GM06990 (cell line): ENCODE results near the gene TC2N.

Experiments used
- DNase-seq: peaks from one replicate; pipeline ENCODE4 v3.0.0-alpha.2; 2011; ENCODE audit not compliant: insufficient read length; ENCODE audit errors: extremely low read depth
- H3K27me3 ChIP-seq: replicated peaks from 2 replicates; pipeline ENCODE4 v1.6.0; 2011; ENCODE audit warnings: low read length; ENCODE audit not compliant: control insufficient read depth, insufficient read depth
- H3K36me3 ChIP-seq: 2 replicates; pipeline ENCODE4 v1.5.1; 2011; ENCODE audit warnings: low read length; ENCODE audit not compliant: control insufficient read depth, insufficient read depth
- H3K4me3 ChIP-seq: replicated peaks from 2 replicates; pipeline ENCODE4 v1.5.1; 2011; ENCODE audit warnings: low read depth, mild to moderate bottlenecking, control low read depth, low read length
- CTCF ChIP-seq: IDR thresholded peaks from 2 replicates; pipeline ENCODE4 v1.5.1; 2011; ENCODE audit warnings: low read length, control low read depth, mild to moderate bottlenecking, inconsistent platforms; ENCODE audit not compliant: insufficient read depth, poor library complexity, severe bottlenecking

The TC2N gene

GRCh38 chr14:91844029-91844428 lies 23.3 kb downstream of the TC2N start:
- Histone ChIP-seq H3K4me3 (no peak overlapping the region), H3K36me3 (no peaks in the 10 kb centered on the region), H3K27me3 (no peaks in the 10 kb centered on the region)
- TF ChIP-seq CTCF, result no peak
- no peak for DNase-seq

GRCh38 chr14:91843437-91843836 lies 23.9 kb downstream of the TC2N start:
- no peak for TF ChIP-seq CTCF
- H3K36me3 ChIP-seq, result no peaks in the 10 kb centered on the region
- H3K27me3 ChIP-seq, result no peaks in the 10 kb centered on the region
- no peak overlapping the region for H3K4me3 ChIP-seq
- DNase-seq, result no peak

GRCh38 chr14:91841065-91841464 lies 26.3 kb downstream of the TC2N start:
- Histone ChIP-seq H3K27me3 (no peaks in the 10 kb centered on the region; the same call in 1 of the 2 replicates), H3K36me3 (no peaks in the 10 kb centered on the region), H3K4me3 (no peak overlapping the region)
- TF ChIP-seq CTCF, result no peak
- no peak for DNase-seq

GRCh38 chr14:91839749-91840148 lies 27.6 kb downstream of the TC2N start:
- Histone ChIP-seq H3K27me3 (no peaks in the 10 kb centered on the region; the same call in 1 of the 2 replicates), H3K4me3 (no peak overlapping the region), H3K36me3 (no peaks in the 10 kb centered on the region)
- DNase-seq, result no peak
- no peak for TF ChIP-seq CTCF

GRCh38 chr14:91837076-91837475 lies 30.3 kb downstream of the TC2N start:
- Histone ChIP-seq H3K36me3 (no peaks in the 10 kb centered on the region), H3K27me3 (no peaks in the 10 kb centered on the region; the same call in 1 of the 2 replicates), H3K4me3 (peak overlapping the region; percentile 66)
- TF ChIP-seq CTCF, result no peak
- DNase-seq, result no peak
